Activated naive CD8-positive, alpha-beta T cell (primary cell): ENCODE results near the gene SP8.
"Not testable (repeated sequence)": the region's sequence is repeated elsewhere in the genome, so short reads cannot be mapped to it uniquely, and the experiment has no call there.

Source experiments
- H3K27ac Mint-ChIP-seq: one replicate; pipeline ENCODE4 v1.8.0; 2021; ENCODE audit warnings: mixed read lengths
- H3K27me3 Mint-ChIP-seq: one replicate; pipeline ENCODE4 v1.8.0; 2021; ENCODE audit warnings: mixed read lengths
- H3K36me3 Mint-ChIP-seq: one replicate; pipeline ENCODE4 v1.8.0; 2021; ENCODE audit warnings: mixed read lengths
- H3K4me1 Mint-ChIP-seq: one replicate; pipeline ENCODE4 v1.8.0; 2021; ENCODE audit warnings: low read depth, mixed read lengths
- H3K4me3 Mint-ChIP-seq: one replicate; pipeline ENCODE4 v1.8.0; 2021; ENCODE audit warnings: mild to moderate bottlenecking, mixed read lengths
- H3K9me3 Mint-ChIP-seq: one replicate; pipeline ENCODE4 v1.8.0; 2021; ENCODE audit warnings: low read depth, mixed read lengths

The SP8 gene

DNA sequence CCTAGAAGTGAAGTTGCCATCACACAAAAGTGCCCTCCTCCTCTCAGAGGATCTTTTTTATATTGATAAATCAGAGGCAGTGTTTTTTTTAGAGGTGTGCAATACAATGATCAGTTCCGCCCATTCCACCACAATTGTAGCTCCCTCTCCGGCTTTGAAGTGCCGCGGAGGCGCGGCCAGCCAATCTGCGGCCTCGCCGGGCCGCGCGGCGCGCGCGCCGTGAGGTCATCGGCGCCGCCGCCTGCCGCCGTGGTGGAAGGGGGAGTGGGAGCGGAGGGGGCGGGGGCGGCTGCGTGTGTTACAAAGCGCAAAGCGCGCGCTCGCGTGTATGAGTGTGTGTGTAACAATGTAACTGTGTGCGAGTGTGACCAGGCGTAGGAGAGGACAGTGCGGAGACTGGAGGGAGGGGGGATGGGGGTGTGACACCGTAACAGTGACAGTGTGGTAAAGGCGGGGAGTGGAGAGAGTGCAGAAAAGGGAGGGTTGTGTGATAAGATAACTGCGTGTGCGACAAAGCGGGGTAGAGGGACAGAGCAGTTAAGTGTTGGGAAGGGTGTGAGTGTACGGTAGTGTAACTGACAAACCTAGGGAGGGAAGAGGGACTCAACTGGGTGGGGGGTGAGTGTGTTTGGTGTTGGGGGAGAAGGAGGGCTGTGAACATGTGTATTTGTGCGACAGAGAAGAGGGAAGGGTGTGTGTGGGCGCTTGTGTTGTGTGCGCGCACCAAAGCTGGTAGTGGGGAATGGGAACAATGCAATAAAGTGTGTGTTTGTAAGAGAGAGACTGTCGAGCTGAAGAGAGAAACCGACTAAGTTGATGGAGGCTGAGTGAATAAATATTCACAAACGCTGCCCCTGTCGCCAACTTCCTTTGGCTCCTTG, at the start of gene SP8:
SP8 (minus strand) TSS at position 108 of the 881 bp plus-strand sequence; CDS start at position 20, 88 bp downstream.
- peak within 1 kb of the TSS; percentile 82 for H3K4me3 Mint-ChIP-seq
- H3K27ac Mint-ChIP-seq: no peak within 1 kb of the TSS
- H3K9me3 Mint-ChIP-seq: peaks cover 17% of the 10 kb centered on the region
- H3K27me3 Mint-ChIP-seq: peaks cover 57% of the 10 kb centered on the region
- H3K36me3 Mint-ChIP-seq: peaks cover 11% of the 10 kb centered on the region
- peaks cover 22% of the 10 kb centered on the region for H3K4me1 Mint-ChIP-seq

DNA sequence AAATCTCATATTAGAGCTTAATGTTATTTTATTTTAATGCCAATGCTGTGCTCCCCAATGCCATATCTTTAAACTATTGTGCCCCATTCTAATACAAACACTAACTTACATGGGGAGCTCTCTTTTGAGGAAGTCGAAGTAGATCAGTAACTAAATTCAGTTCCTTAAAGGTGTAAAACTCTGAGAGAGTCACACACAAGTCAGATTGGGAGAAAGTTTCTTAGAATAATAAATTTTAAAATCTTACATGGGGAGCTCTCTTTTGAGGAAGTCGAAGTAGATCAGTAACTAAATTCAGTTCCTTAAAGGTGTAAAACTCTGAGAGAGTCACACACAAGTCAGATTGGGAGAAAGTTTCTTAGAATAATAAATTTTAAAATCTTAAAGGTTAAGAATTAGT, 49.7 kb upstream of the SP8 start:
- not testable (repeated sequence) for H3K27ac Mint-ChIP-seq, H3K27me3 Mint-ChIP-seq, H3K4me1 Mint-ChIP-seq, H3K4me3 Mint-ChIP-seq, H3K9me3 Mint-ChIP-seq, H3K36me3 Mint-ChIP-seq

DNA sequence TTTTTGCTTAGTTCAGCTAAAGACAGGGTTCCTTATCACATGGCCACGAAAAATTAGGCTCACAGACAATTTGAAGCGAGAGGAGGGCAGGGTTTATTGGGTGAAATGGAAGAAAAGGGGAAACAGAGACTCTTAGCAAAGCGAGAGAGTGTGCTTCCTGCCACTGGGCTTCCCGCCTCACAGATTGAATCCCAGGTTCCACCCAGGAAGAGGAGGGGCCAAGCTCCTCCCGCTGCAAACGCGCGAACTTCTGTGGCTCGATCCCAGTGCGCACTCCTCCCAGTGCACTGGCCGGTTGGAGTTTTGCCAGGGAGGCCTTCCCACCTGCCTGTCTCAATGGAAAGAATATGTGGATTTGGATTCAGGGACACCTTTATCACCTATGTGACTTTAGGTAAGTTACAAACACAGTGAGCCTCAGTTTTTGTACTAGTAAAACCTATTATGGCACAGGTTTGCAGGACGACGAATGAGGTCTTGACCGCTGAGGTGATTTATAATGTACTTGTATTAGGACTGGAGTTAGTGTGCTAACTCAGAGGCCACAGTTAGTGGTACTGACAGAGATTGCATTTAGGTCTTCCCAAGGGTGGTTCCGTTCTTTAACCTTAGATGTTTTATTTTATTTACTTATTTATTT, 48.5 kb upstream of the SP8 start:
- Mint-ChIP-seq H3K4me3 (no peak overlapping the region), H3K4me1 (no peaks in the 10 kb centered on the region), H3K27me3 (peaks cover 2% of the 10 kb centered on the region), H3K36me3 (no peaks in the 10 kb centered on the region), H3K9me3 (no peaks in the 10 kb centered on the region), H3K27ac (no peak overlapping the region)

DNA sequence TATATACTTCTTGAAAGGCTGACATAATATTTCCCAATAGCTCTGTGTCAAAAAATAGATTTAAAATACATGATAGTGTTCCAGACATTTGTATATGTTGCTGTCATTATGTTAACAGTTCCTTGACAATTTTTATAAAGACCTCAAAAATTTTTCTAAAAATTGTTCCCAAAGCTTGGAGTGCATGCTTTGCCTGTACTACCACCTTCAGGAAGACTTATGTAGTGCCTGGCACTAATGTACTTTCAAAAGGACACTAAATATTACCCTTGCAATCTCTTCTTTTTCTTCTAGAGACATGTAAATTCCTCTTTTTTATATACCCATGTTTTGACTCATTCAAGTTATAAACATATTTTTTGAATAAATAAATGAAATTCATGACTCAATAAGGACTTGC, 48.0 kb upstream of the SP8 start:
- Mint-ChIP-seq H3K27me3 (peaks cover 2% of the 10 kb centered on the region), H3K4me3 (no peak overlapping the region), H3K27ac (no peak overlapping the region), H3K4me1 (no peaks in the 10 kb centered on the region), H3K9me3 (no peaks in the 10 kb centered on the region), H3K36me3 (no peaks in the 10 kb centered on the region)

DNA sequence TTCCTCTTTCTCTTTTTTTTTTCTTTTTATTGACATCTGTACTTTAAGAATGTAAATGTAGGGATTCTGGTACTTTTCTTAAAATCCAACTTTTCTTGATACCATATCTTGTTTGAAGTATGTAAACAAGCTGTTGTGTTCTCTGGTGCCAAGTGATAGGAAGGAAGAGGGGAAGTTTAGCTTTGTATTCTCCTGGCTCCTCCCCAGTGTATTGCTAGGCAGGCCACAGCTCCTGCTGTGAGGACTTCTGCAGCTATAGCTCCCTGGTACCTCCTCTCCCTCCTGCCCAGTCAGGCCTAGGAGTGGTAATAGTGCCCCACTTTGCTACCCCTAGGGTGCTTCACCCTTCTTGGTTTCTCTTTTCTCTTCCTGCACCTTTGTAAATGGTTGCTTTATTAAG, 45.3 kb upstream of the SP8 start:
- H3K4me3 Mint-ChIP-seq: no peak overlapping the region
- H3K27me3 Mint-ChIP-seq: peaks cover 5% of the 10 kb centered on the region
- no peaks in the 10 kb centered on the region for H3K9me3 Mint-ChIP-seq
- no peaks in the 10 kb centered on the region for H3K4me1 Mint-ChIP-seq
- no peak overlapping the region for H3K27ac Mint-ChIP-seq
- no peaks in the 10 kb centered on the region for H3K36me3 Mint-ChIP-seq

DNA sequence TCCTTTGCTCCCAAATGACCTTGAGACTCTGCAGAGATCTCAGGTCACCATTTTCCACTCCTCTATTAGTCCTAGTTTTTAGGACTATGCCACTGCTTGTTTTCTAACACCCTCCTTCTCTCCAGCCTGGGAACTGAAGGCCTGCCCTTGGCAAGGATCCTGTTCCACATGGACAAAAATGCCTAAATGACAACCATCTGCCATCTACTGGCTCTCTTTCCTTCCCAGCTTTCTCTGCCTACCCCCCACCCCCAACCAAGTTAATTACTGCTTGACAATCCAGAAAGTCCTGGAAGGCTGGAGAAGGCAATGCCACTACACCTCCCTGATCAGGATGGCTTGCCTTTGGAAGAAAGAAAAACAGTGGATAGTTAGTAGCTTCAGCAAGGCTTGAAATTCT, 44.8 kb upstream of the SP8 start:
- no peak overlapping the region for H3K4me3 Mint-ChIP-seq
- H3K4me1 Mint-ChIP-seq: no peaks in the 10 kb centered on the region
- H3K27me3 Mint-ChIP-seq: peaks cover 5% of the 10 kb centered on the region
- H3K36me3 Mint-ChIP-seq: no peaks in the 10 kb centered on the region
- H3K9me3 Mint-ChIP-seq: no peaks in the 10 kb centered on the region
- no peak overlapping the region for H3K27ac Mint-ChIP-seq

DNA sequence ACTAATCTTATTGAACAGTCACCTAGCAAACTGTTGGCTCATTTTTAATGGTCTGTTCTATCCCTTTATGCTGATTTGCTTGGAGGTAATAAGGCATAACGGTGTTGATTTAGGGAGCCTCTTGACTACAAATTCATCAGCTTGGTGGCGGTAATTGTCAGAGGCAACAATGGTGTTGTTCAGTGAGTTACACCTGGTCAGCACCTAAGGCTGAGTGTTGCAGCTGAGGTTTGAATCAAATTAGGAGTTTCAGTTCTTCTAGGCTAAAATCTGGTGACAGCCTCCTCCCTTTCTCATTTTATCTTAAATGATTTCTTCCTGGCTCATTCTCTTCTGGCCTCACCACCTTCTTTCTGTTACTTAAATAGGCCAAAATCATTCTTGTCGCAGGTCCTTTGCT, 42.3 kb upstream of the SP8 start:
- Mint-ChIP-seq H3K36me3 (no peaks in the 10 kb centered on the region), H3K27me3 (peaks cover 7% of the 10 kb centered on the region), H3K4me1 (no peaks in the 10 kb centered on the region), H3K4me3 (no peak overlapping the region), H3K9me3 (no peaks in the 10 kb centered on the region), H3K27ac (no peak overlapping the region)

DNA sequence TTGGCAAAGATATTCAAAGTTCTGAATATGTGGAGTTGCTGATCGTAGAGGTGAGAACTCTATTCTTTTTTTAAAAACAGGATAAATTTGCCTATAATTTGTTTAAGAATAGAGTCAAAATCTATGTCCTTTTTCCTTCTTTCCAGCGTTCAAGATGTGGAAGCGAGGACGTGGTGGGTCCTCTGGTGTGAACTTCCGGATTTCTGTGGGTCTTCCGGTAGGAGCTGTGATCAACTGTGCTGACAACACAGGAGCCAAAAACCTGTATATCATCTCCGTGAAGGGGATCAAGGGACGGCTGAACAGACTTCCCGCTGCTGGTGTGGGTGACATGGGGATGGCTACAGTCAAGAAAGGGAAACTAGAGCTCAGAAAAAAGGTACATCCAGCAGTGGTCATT, 40.5 kb upstream of the SP8 start:
- Mint-ChIP-seq H3K27me3 (peaks cover 6% of the 10 kb centered on the region), H3K4me1 (no peaks in the 10 kb centered on the region), H3K36me3 (no peaks in the 10 kb centered on the region), H3K9me3 (no peaks in the 10 kb centered on the region), H3K4me3 (no peak overlapping the region), H3K27ac (no peak overlapping the region)

DNA sequence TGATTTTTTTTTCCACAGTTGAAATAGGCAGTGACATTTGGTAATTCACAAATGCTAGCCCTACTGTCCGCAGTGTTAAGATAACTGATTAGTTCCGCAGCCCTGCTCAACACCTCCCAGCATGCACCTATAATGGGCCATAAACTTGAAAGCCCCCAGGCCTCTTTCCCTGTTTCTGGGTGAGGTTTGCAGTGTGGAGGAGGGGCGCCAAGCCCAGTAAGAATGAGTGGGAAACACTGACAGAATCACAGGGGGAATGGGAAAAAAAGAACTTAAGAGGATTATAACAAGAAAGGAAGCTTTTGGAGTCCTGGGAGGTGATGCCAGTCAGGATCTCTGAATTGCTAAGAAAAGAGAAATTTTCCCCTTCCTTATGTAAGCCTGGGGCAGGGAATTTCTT, 39.6 kb upstream of the SP8 start:
- H3K27me3 Mint-ChIP-seq: peaks cover 5% of the 10 kb centered on the region
- H3K4me1 Mint-ChIP-seq: no peaks in the 10 kb centered on the region
- no peaks in the 10 kb centered on the region for H3K36me3 Mint-ChIP-seq
- H3K4me3 Mint-ChIP-seq: no peak overlapping the region
- H3K27ac Mint-ChIP-seq: no peak overlapping the region
- no peaks in the 10 kb centered on the region for H3K9me3 Mint-ChIP-seq

DNA sequence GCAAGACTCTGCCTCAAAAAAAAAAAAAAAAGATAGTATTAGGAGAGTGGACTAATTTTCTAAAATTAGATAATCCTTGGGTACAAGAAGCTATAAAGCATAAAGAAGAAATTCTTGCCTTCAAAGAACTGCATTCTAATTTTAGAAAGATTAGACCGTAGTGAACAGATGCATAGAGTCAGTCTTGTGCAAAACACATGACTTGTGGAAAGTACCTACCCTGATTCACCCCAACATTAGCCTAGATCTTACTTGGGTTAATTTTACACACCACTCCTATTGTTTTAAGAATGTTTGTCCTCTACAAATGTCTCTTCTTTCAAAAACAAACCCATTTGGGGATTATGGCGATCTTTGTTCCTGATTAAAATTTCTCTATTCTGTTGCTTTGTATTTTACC, 38.9 kb upstream of the SP8 start:
- Mint-ChIP-seq H3K27me3 (peaks cover 5% of the 10 kb centered on the region), H3K4me3 (no peak overlapping the region), H3K27ac (no peak overlapping the region), H3K4me1 (no peaks in the 10 kb centered on the region), H3K9me3 (no peaks in the 10 kb centered on the region), H3K36me3 (no peaks in the 10 kb centered on the region)

DNA sequence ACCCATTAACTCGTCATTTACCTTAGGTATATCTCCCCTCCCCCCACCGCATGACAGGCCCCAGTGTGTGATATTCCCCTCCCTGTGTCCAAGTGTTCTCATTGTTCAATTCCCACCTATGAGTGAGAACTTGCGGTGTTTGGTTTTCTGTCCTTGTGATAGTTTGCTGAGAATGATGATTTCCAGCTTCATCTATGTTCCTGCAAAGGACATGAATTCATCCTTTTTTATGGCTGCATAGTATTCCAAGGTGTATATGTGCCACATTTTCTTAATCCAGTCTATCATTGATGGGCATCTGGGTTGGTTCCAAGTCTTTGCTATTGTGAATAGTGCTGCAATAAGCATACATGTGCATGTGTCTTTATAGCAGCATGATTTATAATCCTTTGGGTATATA, 34.7 kb upstream of the SP8 start:
- H3K9me3 Mint-ChIP-seq, H3K27ac Mint-ChIP-seq, H3K4me1 Mint-ChIP-seq, H3K27me3 Mint-ChIP-seq, H3K36me3 Mint-ChIP-seq, H3K4me3 Mint-ChIP-seq: not testable (repeated sequence)

DNA sequence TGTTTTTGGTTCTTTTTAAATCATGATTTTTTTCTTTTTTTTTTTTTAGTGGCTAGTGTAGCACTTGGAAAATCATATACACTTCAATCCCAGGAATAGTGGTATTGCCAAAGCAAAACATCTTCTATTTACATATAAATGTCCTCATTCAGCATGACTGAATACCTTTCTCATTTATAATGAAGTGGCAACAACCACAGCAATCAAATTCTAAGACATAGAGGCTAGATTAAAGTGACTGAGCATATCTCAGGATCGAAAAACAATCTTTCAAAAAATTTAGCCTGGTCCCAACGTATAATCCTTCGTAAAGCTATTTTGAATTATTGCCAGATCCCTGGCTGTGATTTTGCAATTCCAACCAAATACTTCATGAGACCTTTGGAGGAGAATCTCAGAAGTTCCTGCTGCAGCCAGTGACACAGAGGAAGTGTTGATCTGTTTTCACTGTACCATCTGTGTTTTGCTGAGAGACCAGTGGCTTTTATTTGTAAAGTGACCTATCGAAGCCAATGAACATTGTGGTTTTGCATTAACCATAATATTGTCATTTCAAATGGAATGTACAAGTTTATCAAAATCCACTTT, 29.8 kb upstream of the SP8 start:
- no peak overlapping the region for H3K27ac Mint-ChIP-seq
- no peaks in the 10 kb centered on the region for H3K9me3 Mint-ChIP-seq
- H3K27me3 Mint-ChIP-seq: peaks cover 5% of the 10 kb centered on the region
- H3K4me1 Mint-ChIP-seq: no peaks in the 10 kb centered on the region
- H3K36me3 Mint-ChIP-seq: no peaks in the 10 kb centered on the region
- H3K4me3 Mint-ChIP-seq: no peak overlapping the region

DNA sequence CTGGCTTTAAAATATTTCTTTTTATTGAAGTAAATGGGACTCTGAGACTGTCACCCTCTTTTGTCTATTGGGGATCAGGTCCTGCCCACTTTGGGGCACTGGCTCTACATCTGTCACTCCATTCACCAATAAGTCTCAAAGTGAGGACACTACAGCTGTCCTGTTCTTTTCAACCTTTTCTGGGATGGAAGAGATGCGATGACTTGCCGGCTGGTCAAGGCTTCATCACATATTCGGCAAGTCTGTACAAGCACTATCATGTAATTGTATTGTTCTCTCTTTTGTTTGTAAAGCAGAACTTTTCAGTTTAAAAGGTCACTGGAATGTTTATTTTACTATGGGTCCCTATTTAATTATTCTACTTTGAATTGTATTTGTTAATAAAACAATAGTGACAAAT, 17.7 kb upstream of the SP8 start:
- Mint-ChIP-seq H3K4me1 (no peaks in the 10 kb centered on the region), H3K36me3 (no peaks in the 10 kb centered on the region), H3K27me3 (peaks cover 19% of the 10 kb centered on the region), H3K4me3 (no peak overlapping the region), H3K9me3 (peaks cover 8% of the 10 kb centered on the region), H3K27ac (no peak overlapping the region)

DNA sequence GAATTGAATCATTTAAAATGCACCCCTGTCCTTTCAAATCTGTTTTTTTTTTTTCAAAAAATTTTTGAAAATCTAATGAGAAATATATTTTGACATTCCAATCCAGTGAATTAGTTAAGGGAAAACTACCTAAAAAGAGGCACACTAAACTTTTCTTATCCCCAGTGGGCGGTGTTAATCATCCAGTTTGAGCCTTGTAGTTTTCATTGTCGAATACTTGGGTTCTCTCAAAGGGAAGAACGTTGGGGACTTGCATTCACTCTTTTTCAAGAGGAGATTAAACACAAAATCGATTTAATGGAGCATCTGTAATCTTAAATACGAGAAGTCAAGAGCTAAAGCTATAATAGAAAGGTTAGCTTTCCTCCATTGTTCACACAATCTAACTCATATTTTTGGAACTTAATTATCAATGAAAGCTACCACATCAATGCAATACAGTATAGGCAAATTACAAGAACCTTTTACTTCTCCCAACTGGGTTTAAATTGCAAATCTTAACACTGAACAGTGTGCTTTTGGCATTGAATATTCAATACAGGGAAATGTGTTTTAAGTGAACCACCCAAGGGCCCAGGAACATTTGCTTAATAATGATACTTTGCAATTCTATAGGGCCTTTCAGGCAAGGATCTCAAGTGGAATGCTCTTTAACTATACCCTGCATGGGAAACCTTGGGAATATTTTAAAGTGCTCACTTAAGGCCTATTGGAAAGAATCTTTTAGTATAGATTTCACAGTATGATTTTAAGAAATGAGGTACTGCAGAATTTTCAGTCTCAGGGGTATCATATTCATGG, 13.1 kb upstream of the SP8 start:
- no peaks in the 10 kb centered on the region for H3K36me3 Mint-ChIP-seq

DNA sequence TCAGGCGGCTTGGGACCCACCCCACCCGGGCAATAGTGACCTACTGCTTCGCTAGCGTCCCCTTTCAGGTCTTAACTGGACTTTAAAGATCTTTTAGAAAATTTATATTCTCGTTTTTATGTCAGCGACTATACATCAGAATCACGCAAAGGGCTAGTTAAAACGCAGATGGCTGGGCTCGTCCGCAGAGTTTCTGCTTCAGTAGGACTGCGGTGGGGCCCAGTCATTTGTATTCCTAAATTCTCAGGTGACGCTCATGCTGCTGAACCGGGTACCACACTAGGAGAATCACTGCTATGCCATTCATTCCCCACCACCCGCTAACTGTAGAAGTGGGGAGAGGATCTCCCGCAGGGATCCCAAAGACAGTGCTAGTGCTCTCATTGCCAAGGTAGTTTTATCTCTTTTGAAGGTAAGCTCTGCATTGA, 12.0 kb upstream of the SP8 start:
- Mint-ChIP-seq H3K36me3 (no peaks in the 10 kb centered on the region), H3K27ac (no peak overlapping the region), H3K4me1 (peaks cover 20% of the 10 kb centered on the region), H3K9me3 (peaks cover 5% of the 10 kb centered on the region), H3K27me3 (peaks cover 43% of the 10 kb centered on the region), H3K4me3 (peak overlapping the region; percentile 76)

More for the DNA sequence above, 13.1 kb upstream of the SP8 start:
- peaks cover 5% of the 10 kb centered on the region for H3K9me3 Mint-ChIP-seq
- no peak overlapping the region for H3K27ac Mint-ChIP-seq
- peaks cover 20% of the 10 kb centered on the region for H3K4me1 Mint-ChIP-seq
- peaks cover 41% of the 10 kb centered on the region for H3K27me3 Mint-ChIP-seq
- peak overlapping the region; percentile 7 for H3K4me3 Mint-ChIP-seq
